ENCODE data around the gene NR2F2.

DNA sequence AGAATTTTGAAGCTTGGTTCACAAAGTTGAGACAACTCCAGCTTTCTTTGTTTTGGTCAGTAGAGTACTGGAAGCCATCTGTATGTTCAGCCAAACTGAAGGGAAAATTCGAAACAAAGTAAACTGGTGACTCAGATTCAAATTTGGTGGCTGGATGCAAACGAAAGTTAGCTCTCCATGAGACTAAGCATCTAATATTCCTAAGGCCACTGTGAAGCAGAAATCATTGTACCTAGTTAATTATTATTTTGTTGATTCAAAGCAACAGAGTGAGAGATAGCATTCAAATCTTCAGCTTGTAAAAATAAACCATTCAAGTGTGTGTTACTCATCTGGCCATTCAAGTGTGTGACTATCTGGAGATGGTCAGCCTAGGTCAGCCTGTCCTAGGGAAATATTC lies 42.1 kb downstream of the NR2F2 start:
- TF ChIP-seq, protein P1, sequence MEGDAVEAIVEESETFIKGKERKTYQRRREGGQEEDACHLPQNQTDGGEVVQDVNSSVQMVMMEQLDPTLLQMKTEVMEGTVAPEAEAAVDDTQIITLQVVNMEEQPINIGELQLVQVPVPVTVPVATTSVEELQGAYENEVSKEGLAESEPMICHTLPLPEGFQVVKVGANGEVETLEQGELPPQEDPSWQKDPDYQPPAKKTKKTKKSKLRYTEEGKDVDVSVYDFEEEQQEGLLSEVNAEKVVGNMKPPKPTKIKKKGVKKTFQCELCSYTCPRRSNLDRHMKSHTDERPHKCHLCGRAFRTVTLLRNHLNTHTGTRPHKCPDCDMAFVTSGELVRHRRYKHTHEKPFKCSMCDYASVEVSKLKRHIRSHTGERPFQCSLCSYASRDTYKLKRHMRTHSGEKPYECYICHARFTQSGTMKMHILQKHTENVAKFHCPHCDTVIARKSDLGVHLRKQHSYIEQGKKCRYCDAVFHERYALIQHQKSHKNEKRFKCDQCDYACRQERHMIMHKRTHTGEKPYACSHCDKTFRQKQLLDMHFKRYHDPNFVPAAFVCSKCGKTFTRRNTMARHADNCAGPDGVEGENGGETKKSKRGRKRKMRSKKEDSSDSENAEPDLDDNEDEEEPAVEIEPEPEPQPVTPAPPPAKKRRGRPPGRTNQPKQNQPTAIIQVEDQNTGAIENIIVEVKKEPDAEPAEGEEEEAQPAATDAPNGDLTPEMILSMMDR (IDR thresholded peaks at IDR 0.05): no peak
- TF ChIP-seq POLR2A (IDR thresholded peaks at IDR 0.05): no peak

All from right lobe of liver (tissue), 4 donors.